Pancreas (tissue), 10 donors: ENCODE measurements around the gene TRRAP. TPM values are rescaled to one million over a fixed set of nuclear protein-coding genes. Genes with fewer than 3 reads are reported as not detected.

Experiments
- ATAC-seq, 4 donors: fragments of 200-7000 bp; cut with Tn5 transposase; one replicate each; pipeline versions ENCODE4 v1.8.0 to v1.9.1; 2020; ENCODE audit warnings: mild to moderate bottlenecking in 4 of 4, moderate library complexity in 4 of 4
- DNase-seq, 6 donors: peaks; one replicate each; pipeline ENCODE4 v3.0.0-alpha.2; 2020
- FAIRE-seq: peaks from 2 replicates; lab custom pipeline; 2012; peaks lifted over from hg19 to GRCh38; lab: Jason Lieb, UNC
- H3K27ac ChIP-seq, 4 donors: fragments of 200-600 bp; sonication (generic); 1 replicate in 3 of 4; 2 replicates in 1 of 4; pipeline versions ENCODE4 v1.5.0 to v1.8.0; 2020
- H3K27me3 ChIP-seq, 4 donors: fragments of 200-600 bp; one replicate each; pipeline ENCODE4 v1.8.0; 2021
- H3K36me3 ChIP-seq, 3 donors: fragments of 200-600 bp; sonication (generic) in 1 of 3; one replicate each; pipeline versions ENCODE4 v1.5.0 to v1.8.0; 2020 to 2021
- H3K4me1 ChIP-seq, 3 donors: fragments of 200-600 bp; one replicate each; pipeline ENCODE4 v1.8.0; 2021
- H3K4me3 ChIP-seq, 4 donors: fragments of 200-600 bp; sonication (generic) in 2 of 4; one replicate each; pipeline versions ENCODE4 v1.5.0 to v1.8.0; 2020 to 2021
- H3K9me3 ChIP-seq, 4 donors: fragments of 200-600 bp; one replicate each; pipeline ENCODE4 v1.8.0; 2021
- CTCF ChIP-seq, 4 donors: fragments of 200-600 bp; sonication (generic) in 3 of 4; IDR thresholded peaks; one replicate each; pipeline versions ENCODE4 v1.5.0 to v1.8.0; 2021; ENCODE audit warnings: antibody characterized with exemption in 4 of 4
- WGBS, 2 donors: extraction: QIAGEN DNeasy Blood & Tissue Kit; methylation state at CpG; one replicate each; pipeline ENCODE4 v1.1.7; 2013; 5-methylcytosine and 5-hydroxymethylcytosine counted together
- intact Hi-C, 3 donors: fragments of 100-400 bp; cut with DNase I; formaldehyde crosslinking; loops; one replicate each; pipeline versions ENCODE4 v1.11.1 to v1.14.2; 2022
- polyA plus RNA-seq, 2 donors: library from polyadenylated mRNA; stranded (reverse); fragments of 200-250 nt; gene quantifications; one replicate each; pipeline ENCODE4 v1.2.3, GENCODE V29; 2013
- total RNA-seq, 6 donors: library from RNA; stranded (reverse); fragmentation: NEBNext Ultra II Directional in 4 of 6; extraction: Animal tissue kit (Norgen Biotek cat#: 25700) in 4 of 6; gene quantifications; one replicate each; pipeline versions ENCODE4 v1.2.1 to v1.2.4, GENCODE V29; 2021 to 2023
- donor health status: healthy with polysubstance abuse.
- donor health status: DM: no; HTN: no; CAD: no; lungs with moderate emphysema.
- donor health status: DM: no; HTN: no; CAD: no.
- donor health status: control.
- donor health status: control.
- donor health status: Bipolar disorder and iron deficiency.
- donor health status: DM: yes; HTN: yes; CAD: no.
- donor health status: DM: no; HTN: no; CAD: no.
- donor health status: DM: no; HTN: no; CAD: no.
- donor health status: DM: yes; HTN: yes; CAD: no.

TRRAP gene
- total and polyA plus RNA-seq, 8 donors, result 10.2 to 25.1 (median 15.6) TPM

- intact Hi-C loops, result no loop called here
- no peaks in the 10 kb centered on the region for H3K27me3 ChIP-seq
- no peak overlapping the region for H3K4me3 ChIP-seq
- no peak overlapping the region for H3K27ac ChIP-seq
- no peaks in the 10 kb centered on the region for H3K4me1 ChIP-seq
- ATAC-seq, result no peak
- WGBS, 2 donors, result 73 to 79% methylated on average over 6 of the region's 6 CpGs
- H3K36me3 ChIP-seq, result peaks cover 0 to 35% (median 3%) of the 10 kb centered on the region in 3 donors
- no peak for TF ChIP-seq CTCF (IDR thresholded peaks at IDR 0.05)
- no peak for DNase-seq
- no peaks in the 10 kb centered on the region for H3K9me3 ChIP-seq
- no peak for FAIRE-seq
These were observed 65.0 kb downstream of the TRRAP start for GRCh38 chr7:98943336-98943735.

- DNase-seq, result no peak
- Histone ChIP-seq H3K9me3 (no peaks in the 10 kb centered on the region), H3K4me3 (no peak overlapping the region), H3K4me1 (no peaks in the 10 kb centered on the region), H3K36me3 (peaks cover 0 to 39% (median 12%) of the 10 kb centered on the region in 3 donors), H3K27me3 (no peaks in the 10 kb centered on the region), H3K27ac (no peak overlapping the region)
- intact Hi-C loops, result no loop called here
- no peak for TF ChIP-seq CTCF (IDR thresholded peaks at IDR 0.05)
- 86 to 90% methylated on average over 4 of the region's 4 CpGs for WGBS, 2 donors
- no peak for ATAC-seq
- FAIRE-seq, result no peak
These were observed 66.1 kb downstream of the TRRAP start for GRCh38 chr7:98944386-98944785.

- Histone ChIP-seq H3K4me3 (no peak overlapping the region), H3K36me3 (peaks cover 6 to 49% (median 24%) of the 10 kb centered on the region in 3 donors), H3K9me3 (no peaks in the 10 kb centered on the region), H3K27me3 (no peaks in the 10 kb centered on the region), H3K4me1 (no peaks in the 10 kb centered on the region), H3K27ac (no peak overlapping the region)
- intact Hi-C loops, result no loop called here
- FAIRE-seq (no peak), DNase-seq (no peak), ATAC-seq (no peak)
- WGBS, 2 donors, result 88 to 89% methylated on average over 7 of the region's 7 CpGs
- no peak for TF ChIP-seq CTCF (IDR thresholded peaks at IDR 0.05)
These were observed 67.5 kb downstream of the TRRAP start for GRCh38 chr7:98945852-98946251.

GRCh38 chr7:98946389-98946788 lies 68.1 kb downstream of the TRRAP start:
- Histone ChIP-seq H3K36me3 (peaks cover 6 to 49% (median 24%) of the 10 kb centered on the region in 3 donors), H3K4me3 (no peak overlapping the region), H3K9me3 (no peaks in the 10 kb centered on the region), H3K27ac (no peak overlapping the region), H3K27me3 (no peaks in the 10 kb centered on the region), H3K4me1 (no peaks in the 10 kb centered on the region)
- DNase-seq (no peak), ATAC-seq (no peak), FAIRE-seq (no peak)
- intact Hi-C loops, result no loop called here
- 95 to 96% methylated on average over 8 of the region's 8 CpGs for WGBS, 2 donors
- TF ChIP-seq CTCF (IDR thresholded peaks at IDR 0.05), result no peak

GRCh38 chr7:98949336-98950044 lies 71.2 kb downstream of the TRRAP start:
- ATAC-seq (no peak), DNase-seq (no peak), FAIRE-seq (no peak)
- H3K9me3 ChIP-seq, result no peaks in the 10 kb centered on the region
- H3K36me3 ChIP-seq, result peaks cover 9 to 62% (median 44%) of the 10 kb centered on the region in 3 donors
- H3K27ac ChIP-seq, result no peak overlapping the region
- no peak overlapping the region for H3K4me3 ChIP-seq
- WGBS, 2 donors, result 93 to 94% methylated on average over 21 of the region's 21 CpGs
- no peaks in the 10 kb centered on the region for H3K27me3 ChIP-seq
- intact Hi-C loops, result no loop called here
- no peak for TF ChIP-seq CTCF (IDR thresholded peaks at IDR 0.05)
- no peaks in the 10 kb centered on the region for H3K4me1 ChIP-seq
